T follicular helper cell (primary cell): ENCODE measurements around the gene FXYD1.
A peak's percentile ranks its signal among the peaks of the same experiment; 100 is the strongest.
"Not testable (repeated sequence)": the region's sequence is repeated elsewhere in the genome, so short reads cannot be mapped to it uniquely, and the experiment has no call there.

Experiments
- DNase-seq: peaks from one replicate; pipeline ENCODE4 v3.0.0-alpha.2; 2020; ENCODE audit warnings: low read depth

Gene FXYD1

GRCh38 chr19:35143231-35143715 lies 4.6 kb downstream of the FXYD1 start, which contains the start of gene FXYD7:
FXYD7 (plus strand) TSS chr19:35143255; CDS start chr19:35143334, 79 bp downstream.
- DNase-seq = no peak

DNA sequence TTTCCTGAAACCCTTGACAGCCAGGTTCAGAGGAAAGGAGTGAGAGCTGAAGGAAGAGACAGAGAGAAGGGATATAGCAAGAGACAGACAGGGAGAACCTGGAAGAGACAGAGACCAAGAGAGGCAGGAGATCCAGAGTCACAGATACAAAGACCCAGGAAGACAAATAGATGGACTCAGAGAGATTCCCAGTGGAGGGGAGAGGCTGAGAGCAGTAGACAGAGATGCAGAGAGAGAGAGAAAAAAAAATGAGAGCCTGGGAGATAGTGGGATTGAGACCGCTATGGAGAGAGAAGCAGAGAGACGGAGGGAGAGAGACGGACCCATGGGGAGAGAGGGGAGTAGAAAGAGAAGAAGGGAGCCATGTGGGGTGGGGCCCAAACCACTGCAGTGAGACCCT lies 5.2 kb downstream of the FXYD1 start:
- DNase-seq = no peak

GRCh38 chr19:35144259-35144599 lies 5.6 kb downstream of the FXYD1 start:
- DNase-seq = no peak

GRCh38 chr19:35144600-35145436 lies 6.2 kb downstream of the FXYD1 start:
- no peak for DNase-seq

GRCh38 chr19:35146746-35147459 lies 8.3 kb downstream of the FXYD1 start:
- no peak for DNase-seq

- DNase-seq = no peak
Measured at GRCh38 chr19:35149463-35149862, 10.8 kb downstream of the FXYD1 start.

DNA sequence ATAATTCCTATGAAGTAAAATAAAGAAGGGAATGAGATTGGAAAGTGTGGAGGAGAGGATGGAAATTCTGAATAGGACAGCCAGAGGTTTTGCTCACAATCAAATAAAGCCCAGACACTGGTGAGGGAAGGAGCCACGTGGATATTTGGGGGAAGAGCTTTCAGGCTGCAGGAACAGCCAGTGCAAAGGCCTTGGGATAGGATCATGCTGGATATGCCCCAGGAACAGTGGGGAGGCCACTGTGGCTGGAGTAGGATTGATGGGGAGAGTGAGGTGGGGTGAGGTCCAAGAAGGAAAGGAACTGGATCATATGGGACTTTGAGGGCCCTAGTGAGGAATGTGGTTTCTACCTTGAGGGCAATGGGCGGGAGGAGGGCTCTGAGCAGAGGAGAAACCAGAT lies 11.8 kb downstream of the FXYD1 start:
- DNase-seq = no peak

DNA sequence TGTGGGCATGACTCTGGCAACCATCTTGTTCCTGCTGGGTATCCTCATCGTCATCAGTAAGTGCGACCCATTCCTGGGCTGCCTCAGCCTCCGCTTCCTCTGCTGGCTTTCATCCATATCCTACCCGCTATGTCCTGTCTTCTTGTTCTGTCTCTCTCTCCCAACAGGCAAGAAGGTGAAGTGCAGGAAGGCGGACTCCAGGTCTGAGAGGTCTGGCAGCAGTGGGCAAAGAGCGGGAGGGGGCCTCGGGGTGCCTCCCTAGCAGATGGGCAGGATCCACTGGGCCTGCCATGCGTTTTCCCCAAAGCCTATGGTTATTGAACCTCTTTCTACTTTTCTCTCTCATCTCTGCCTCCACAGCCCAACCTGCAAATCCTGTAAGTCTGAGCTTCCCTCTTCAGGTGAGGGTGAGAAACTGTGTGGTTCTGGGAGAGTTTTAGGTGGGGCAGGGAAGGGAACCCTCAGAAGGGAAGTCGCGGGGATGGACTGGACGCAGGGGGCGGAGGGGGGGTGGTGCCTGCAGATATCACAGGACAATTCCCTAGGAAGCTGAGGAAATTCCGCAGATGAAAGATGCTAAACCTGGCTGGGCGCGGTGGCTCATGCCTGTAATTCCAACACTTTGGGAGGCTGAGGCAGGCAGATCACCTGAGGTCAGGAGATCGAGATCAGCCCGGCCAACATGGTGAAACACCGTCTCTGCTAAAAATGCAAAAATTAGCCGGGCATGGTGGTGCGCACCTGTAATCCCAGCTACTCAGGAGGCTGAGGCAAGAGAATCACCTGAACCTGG lies 12.8 kb downstream of the FXYD1 start:
- DNase-seq = no peak

DNA sequence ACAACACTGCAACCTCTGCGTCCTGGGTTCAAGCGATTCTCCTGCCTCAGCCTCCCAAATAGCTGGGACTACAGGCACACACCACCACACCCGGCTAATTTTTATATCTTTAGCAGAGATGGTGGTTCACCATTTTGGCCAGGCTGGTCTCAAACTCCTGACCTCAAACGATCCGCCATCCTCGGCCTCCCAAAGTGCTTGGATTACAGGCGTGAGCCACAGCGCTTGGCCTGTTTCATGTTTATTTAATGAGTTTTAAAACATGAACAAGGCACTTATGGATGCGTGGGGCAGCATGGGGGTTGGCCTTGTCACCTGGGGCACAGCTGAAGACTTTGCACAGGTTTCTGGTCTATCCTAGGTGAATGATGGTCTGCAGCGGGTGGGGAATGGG lies 14.5 kb downstream of the FXYD1 start:
- not testable (repeated sequence) for DNase-seq

- peak; percentile 65 for DNase-seq
Measured at GRCh38 chr19:35153701-35154524, 15.3 kb downstream of the FXYD1 start.

DNA sequence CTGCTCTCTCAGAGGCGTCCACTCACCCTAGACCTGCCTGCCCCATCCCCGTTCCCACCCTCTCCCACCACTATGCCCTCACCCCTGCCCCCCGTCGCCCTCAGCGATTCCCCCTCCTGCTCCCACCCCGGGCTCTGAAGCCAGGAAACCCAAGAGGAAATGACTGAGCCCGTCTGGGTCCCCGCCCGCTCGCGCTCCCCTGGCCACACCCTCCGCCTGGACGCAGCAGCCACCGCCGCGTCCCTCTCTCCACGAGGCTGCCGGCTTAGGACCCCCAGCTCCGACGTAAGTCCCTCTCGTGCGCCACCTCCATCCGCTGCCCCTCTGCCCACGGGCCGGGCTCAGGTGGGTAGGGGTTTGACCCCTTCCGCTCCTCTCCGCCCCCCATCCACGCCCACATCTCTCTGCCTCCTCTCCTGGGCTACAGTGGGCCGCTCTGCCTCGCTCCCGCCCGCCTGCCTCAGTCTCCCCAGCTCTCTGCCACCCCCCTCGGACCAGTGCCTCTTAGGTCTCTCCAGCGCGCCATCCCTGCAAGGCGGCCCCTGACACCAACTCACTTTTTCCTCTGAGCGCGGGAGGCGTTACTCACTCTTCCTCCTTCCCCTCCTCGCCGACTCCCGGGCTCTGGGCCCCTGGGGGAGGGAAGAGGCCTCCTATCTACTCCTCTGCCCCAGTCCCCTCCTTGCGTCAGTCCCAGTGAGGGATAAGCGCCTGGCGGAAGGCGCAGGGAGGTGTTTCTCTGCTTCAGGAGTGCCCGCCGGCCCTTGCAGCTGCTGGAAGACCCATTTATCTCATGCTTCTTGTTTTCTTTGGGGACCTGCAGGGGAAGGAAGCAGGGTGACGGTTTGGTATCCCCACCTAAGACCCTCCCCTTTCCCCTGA lies 16.1 kb downstream of the FXYD1 start, which contains the start of gene FXYD5:
Gene FXYD5, plus strand, starts transcription at position 211 of the 882 bp plus-strand sequence. CDS start 816 bp downstream, outside the sequence.
- DNase-seq = peak; percentile 53

DNA sequence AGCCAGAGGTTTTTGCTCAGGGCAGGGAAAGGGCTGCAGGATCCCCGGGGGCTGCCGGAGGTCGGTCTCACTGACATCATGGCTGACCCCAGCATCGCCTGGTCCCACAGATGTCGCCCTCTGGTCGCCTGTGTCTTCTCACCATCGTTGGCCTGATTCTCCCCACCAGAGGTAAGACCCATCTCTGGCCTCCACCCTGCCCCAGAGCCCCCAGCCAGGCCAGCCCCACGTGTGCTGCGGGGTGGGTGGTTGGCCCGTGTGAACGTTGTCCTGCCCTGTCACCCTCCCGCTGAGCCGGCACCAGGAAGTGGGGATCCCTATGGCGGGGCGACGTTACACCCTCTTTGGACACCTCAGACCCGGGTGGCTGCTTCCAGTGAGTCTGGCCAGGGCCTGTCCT lies 16.8 kb downstream of the FXYD1 start:
- no peak for DNase-seq

GRCh38 chr19:35155981-35156672 lies 17.5 kb downstream of the FXYD1 start:
- DNase-seq = no peak

DNA sequence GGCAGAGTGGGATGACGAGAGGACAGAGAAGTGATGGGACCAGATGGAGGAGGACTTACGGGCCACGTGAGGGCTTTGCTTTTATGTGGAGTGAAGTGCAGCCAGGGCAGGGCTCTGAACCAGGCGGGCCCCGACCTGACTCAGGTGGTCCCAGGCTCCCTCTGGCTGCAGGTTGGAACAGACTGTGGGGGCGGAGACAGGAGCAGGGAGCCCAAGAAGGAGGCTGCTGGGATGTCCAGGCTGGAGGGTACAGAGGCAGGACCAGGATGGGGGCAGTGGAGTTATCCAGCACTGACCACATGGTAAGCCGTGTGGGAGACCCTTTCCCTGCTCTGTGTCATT lies 18.0 kb downstream of the FXYD1 start:
- DNase-seq = no peak

- no peak for DNase-seq
Measured at GRCh38 chr19:35157431-35157830, 18.8 kb downstream of the FXYD1 start.

GRCh38 chr19:35159606-35160005 lies 21.0 kb downstream of the FXYD1 start:
- no peak for DNase-seq

DNA sequence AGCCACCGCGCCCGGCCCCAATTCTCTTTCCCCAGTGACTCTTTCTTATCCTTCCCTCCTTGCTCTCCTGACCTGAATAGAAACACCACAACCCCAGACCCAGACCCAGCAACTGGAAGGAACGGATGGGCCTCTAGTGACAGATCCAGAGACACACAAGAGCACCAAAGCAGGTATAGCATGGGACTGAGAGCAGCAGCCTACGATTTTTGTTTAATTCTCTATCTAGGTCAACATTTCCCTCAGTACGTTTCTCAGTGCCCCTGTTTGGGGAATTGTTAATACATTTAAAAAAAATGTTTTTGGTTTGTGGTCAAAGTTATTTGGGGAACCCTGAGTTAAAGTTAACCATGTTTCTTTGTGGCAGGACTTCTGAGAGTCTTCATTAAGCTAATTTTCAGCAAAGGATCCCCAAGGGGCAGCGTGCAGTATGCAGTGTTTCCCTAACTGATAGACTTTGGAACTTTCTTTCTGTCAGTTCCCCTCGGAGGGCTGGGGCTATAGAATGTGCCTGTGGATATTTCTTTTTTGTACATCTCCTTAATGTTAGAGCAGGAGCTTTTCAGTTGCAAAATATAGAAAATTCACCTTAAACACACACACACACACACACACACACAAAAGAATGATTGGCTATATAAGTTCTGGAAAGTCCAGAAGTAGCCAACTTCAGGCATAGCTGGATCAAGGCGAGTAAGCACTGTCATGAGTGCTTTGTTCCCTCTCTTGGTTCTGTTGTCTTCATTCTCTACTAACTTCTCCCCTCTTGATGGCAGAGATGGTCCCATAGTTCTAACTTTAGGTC lies 22.2 kb downstream of the FXYD1 start:
- no peak for DNase-seq

- no peak for DNase-seq
Measured at GRCh38 chr19:35161434-35161743, 22.8 kb downstream of the FXYD1 start.
